AG04450 (cell line): ENCODE results near the gene ASCL5. TPM values are rescaled to one million over a fixed set of nuclear protein-coding genes. Genes with fewer than 3 reads are reported as not detected.
A peak's percentile ranks its signal among the peaks of the same experiment; 100 is the strongest.

ENCODE experiments used
- CTCF ChIA-PET: fragments of 300-600, 350-600 bp; formaldehyde crosslinking; extraction: SDS; loops from one replicate; lab custom pipeline; 2022; ENCODE audit warnings: antibody characterized with exemption, inconsistent platforms; lab: Charles Lee
- POLR2A ChIA-PET: fragments of 350-600 bp; formaldehyde crosslinking; extraction: SDS; loops from one replicate; lab custom pipeline; 2021; ENCODE audit warnings: antibody characterized with exemption, inconsistent platforms; lab: Yijun Ruan, JAX
- DNase-seq: peaks from one replicate; pipeline ENCODE4 v3.0.0-alpha.2; 2011; ENCODE audit warnings: low read depth, low spot score
- H3K27ac ChIP-seq: one replicate; pipeline ENCODE4 v1.5.1; 2012; ENCODE audit warnings: low read depth, low read length, control low read depth
- H3K27me3 ChIP-seq: one replicate; pipeline ENCODE4 v1.6.0; 2012; ENCODE audit warnings: low read length; ENCODE audit not compliant: control insufficient read depth, insufficient read depth
- H3K4me3 ChIP-seq: 2 replicates; pipeline ENCODE4 v1.5.1; 2011; ENCODE audit warnings: mild to moderate bottlenecking, low read depth, low read length, control low read depth
- H3K9me3 ChIP-seq: 2 replicates; pipeline ENCODE4 v1.5.1; 2012; ENCODE audit warnings: low read length; ENCODE audit not compliant: control insufficient read depth, insufficient read depth
- CTCF ChIP-seq: IDR thresholded peaks from 2 replicates; pipeline ENCODE4 v1.5.1; 2011; ENCODE audit warnings: low read depth, low read length, control low read depth, inconsistent platforms
- polyA plus RNA-seq: library from polyadenylated mRNA; depleted of rRNA; stranded (reverse); fragments of >200 nt; gene quantifications from 2 replicates; pipeline ENCODE4 v1.2.3, GENCODE V29; 2011

Gene ASCL5
- polyA plus RNA-seq, 1 experiment = not detected

DNA sequence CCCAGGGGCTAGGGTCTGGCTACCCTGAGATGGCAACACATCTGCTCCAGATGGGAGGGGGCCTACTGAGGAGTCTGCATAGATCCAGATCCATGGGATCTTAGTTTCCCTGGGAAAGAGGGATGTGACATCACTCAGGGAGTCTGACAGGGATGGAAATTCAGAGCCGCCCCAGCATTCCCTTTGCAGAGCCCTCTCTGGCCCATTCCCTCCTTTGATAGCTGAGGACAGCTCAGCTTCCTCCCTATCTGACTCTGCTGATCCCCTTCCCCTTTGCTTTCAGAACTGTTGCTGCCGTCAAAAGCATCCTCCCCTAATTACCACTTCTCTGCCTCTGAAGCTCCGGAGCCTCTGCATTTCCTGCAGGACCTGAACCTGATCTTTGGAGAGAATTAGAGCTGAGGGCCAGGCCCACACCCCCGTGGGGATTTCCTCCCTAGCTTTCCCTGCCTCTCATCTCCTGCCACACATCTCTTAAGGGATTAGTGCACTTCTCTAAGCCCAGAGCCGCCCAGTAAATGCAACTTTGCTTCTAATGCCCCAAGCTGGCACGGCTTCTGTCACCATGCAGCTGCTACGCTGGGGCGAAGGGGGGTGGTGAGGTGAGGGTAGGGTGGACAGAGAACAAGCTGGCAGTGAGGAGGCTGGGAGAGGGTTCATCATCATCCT is 9.5 kb upstream of the ASCL5 start:
- H3K9me3 ChIP-seq = no peaks in the 10 kb centered on the region
- ChIA-PET CTCF (interaction anchor here (2.0 to 3.1 kb wide), 3 partner anchors 13 to 165 kb away, joined by 8 to 18 read pairs (median 10); no protein-coding TSS in a partner anchor), POLR2A (no interaction called here)
- H3K27ac ChIP-seq = peak overlapping the region; percentile 49
- H3K27me3 ChIP-seq = no peaks in the 10 kb centered on the region
- no peak for TF ChIP-seq CTCF
- no peak for DNase-seq
- no peak overlapping the region for H3K4me3 ChIP-seq

- Histone ChIP-seq H3K27ac (no peak overlapping the region), H3K4me3 (no peak overlapping the region), H3K9me3 (no peaks in the 10 kb centered on the region), H3K27me3 (no peaks in the 10 kb centered on the region)
- DNase-seq = no peak
- ChIA-PET POLR2A (no interaction called here), CTCF (no interaction called here)
- TF ChIP-seq CTCF = no peak
Observed at GRCh38 chr1:201134405-201134804, 7.4 kb upstream of the ASCL5 start.

- Histone ChIP-seq H3K27ac (no peak overlapping the region), H3K4me3 (no peak overlapping the region), H3K9me3 (no peaks in the 10 kb centered on the region), H3K27me3 (no peaks in the 10 kb centered on the region)
- no peak for TF ChIP-seq CTCF
- ChIA-PET POLR2A (no interaction called here), CTCF (no interaction called here)
- DNase-seq = no peak
Observed at GRCh38 chr1:201131398-201131797, 4.4 kb upstream of the ASCL5 start.

DNA sequence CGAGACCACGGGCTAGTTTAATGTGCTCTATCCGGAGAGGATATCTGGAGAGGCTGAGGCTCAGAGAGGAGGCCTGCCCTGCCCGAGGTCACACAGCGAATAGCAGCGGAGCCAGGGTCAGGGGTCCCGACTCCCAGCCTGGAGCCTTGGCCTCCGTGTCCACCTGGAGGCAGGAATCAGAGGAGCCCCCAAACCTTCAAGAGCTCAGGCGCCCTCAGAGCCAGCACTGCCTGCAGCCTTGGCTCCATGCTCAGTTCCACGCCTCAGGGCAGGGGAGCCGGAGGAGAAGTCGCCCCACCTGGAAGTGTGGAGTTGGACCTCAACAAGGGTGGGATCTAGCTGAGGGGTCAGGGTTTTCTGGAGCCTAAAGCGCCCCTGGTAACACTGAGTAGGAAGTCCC is 2.0 kb upstream of the ASCL5 start:
- ChIA-PET POLR2A (no interaction called here), CTCF (interaction anchor here (1.1 kb wide), 1 partner anchor 9 kb away, joined by 3 read pairs; no protein-coding TSS in a partner anchor)
- no peak overlapping the region for H3K4me3 ChIP-seq

More for the DNA sequence above, 2.0 kb upstream of the ASCL5 start:
- DNase-seq = no peak
- Histone ChIP-seq H3K27ac (no peak overlapping the region), H3K9me3 (no peaks in the 10 kb centered on the region), H3K27me3 (peaks cover 19% of the 10 kb centered on the region)
- no peak for TF ChIP-seq CTCF
